ENCODE measurements around the gene GALNT2. TPM values are rescaled to one million over a fixed set of nuclear protein-coding genes. Genes with fewer than 3 reads are reported as not detected.

The GALNT2 gene
- total RNA-seq, 1 experiment from 2014 or later: 141 TPM

DNA sequence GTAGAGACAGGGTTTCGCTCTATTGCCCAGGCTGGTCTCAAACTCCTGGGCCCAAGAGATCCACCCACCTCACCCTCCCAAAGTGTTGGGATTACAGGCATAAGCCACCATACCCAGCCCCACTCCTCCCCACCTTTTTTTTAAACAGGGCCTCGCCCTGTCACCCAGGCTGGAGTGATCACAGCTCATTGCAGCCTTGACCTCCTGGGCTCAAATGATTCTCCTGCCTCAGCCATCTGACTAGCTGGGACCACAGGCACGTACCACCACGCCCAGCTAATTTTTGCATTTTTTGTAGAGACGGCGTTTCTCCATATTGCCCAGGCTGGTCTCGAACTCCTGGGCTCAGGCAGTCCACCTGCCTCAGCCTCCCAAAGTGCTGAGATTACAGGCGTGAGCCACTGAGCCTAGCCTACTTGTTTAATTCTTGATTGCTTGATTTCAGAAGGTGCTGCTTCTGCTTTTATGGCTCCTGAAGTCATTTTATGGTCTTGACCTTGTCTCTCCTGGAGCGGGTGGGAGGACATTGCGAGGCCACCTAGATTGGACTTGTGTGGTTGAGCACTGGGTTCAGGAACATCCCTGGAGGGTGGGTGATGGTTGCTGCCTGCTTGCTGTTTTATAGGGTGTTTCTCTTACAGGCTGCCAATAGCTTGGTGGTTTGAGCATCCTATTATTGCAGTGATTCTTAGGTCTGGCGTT is 81.9 kb downstream of the GALNT2 start:
- CTCF ChIA-PET: no interaction called here
- no peak overlapping the region for H3K27ac Mint-ChIP-seq (ENCODE audit: unreplicated experiment)
- no peaks in the 10 kb centered on the region for H3K9me3 Mint-ChIP-seq (ENCODE audit: low read depth, unreplicated experiment)
- no TSS peak for BruUV-seq (replicated peaks)
- no peak overlapping the region for H3K4me3 Mint-ChIP-seq (ENCODE audit: low read depth, unreplicated experiment)
- no peaks in the 10 kb centered on the region for H3K27me3 Mint-ChIP-seq (ENCODE audit: unreplicated experiment)
- H3K36me3 Mint-ChIP-seq (ENCODE audit: insufficient read depth, unreplicated experiment): no peaks in the 10 kb centered on the region
- intact Hi-C loops (cut with micrococcal nuclease; ENCODE audit: unreplicated experiment): no loop called here
- peaks cover 29% of the 10 kb centered on the region for H3K4me1 Mint-ChIP-seq (ENCODE audit: low read depth, unreplicated experiment)
- DNase-seq: no peak
- TF ChIP-seq, protein P1, sequence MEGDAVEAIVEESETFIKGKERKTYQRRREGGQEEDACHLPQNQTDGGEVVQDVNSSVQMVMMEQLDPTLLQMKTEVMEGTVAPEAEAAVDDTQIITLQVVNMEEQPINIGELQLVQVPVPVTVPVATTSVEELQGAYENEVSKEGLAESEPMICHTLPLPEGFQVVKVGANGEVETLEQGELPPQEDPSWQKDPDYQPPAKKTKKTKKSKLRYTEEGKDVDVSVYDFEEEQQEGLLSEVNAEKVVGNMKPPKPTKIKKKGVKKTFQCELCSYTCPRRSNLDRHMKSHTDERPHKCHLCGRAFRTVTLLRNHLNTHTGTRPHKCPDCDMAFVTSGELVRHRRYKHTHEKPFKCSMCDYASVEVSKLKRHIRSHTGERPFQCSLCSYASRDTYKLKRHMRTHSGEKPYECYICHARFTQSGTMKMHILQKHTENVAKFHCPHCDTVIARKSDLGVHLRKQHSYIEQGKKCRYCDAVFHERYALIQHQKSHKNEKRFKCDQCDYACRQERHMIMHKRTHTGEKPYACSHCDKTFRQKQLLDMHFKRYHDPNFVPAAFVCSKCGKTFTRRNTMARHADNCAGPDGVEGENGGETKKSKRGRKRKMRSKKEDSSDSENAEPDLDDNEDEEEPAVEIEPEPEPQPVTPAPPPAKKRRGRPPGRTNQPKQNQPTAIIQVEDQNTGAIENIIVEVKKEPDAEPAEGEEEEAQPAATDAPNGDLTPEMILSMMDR (IDR thresholded peaks at IDR 0.05; ENCODE audit: unreplicated experiment): no peak

DNA sequence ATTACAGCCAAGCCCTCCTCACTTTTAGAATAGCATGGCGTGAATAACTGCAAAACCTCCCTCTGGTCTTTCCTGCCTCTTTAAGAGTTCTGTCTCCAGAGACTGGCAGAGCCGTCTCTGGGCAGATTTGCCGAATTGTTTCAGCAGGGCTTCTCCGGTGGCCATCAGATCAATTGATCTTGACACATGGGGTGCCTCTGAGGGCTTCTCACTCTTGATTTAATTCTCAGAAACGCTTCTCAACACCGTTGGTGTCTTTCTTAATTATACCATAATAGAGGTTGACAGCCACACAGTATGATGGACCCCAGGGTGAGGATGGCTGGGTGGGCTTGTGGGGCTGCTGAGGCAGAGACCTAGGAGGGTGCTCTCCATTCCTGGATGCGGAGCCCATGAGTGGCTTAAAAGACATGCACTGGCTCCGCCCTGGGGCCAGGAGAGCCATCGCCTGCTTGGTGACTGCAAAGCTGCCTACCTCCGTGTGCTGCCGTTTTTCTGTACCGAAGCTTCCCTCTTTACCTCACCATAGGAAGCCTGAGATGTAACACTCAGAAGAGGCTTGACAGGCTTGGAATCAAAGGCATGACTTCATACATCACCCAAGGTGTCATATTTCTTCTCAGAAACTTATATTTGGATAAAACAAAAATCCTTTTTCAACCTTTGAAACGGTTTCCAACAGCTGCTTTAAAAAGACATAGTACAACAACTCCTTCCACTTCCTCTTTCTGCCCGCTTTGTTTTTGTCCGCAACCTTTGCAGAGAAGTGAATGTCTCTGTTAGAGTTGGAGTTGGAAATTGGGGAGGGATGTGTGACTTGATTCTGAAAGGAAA is 82.9 kb downstream of the GALNT2 start:
- CTCF ChIA-PET: no interaction called here
- Mint-ChIP-seq H3K27ac (ENCODE audit: unreplicated experiment) (no peak overlapping the region), H3K36me3 (ENCODE audit: insufficient read depth, unreplicated experiment) (no peaks in the 10 kb centered on the region), H3K27me3 (ENCODE audit: unreplicated experiment) (no peaks in the 10 kb centered on the region), H3K9me3 (ENCODE audit: low read depth, unreplicated experiment) (no peaks in the 10 kb centered on the region), H3K4me1 (ENCODE audit: low read depth, unreplicated experiment) (peaks cover 22% of the 10 kb centered on the region), H3K4me3 (ENCODE audit: low read depth, unreplicated experiment) (no peak overlapping the region)
- no peak for DNase-seq
- BruUV-seq (replicated peaks): no TSS peak
- intact Hi-C loops (cut with micrococcal nuclease; ENCODE audit: unreplicated experiment): no loop called here
- TF ChIP-seq, protein P1 (IDR thresholded peaks at IDR 0.05; ENCODE audit: unreplicated experiment): no peak

DNA sequence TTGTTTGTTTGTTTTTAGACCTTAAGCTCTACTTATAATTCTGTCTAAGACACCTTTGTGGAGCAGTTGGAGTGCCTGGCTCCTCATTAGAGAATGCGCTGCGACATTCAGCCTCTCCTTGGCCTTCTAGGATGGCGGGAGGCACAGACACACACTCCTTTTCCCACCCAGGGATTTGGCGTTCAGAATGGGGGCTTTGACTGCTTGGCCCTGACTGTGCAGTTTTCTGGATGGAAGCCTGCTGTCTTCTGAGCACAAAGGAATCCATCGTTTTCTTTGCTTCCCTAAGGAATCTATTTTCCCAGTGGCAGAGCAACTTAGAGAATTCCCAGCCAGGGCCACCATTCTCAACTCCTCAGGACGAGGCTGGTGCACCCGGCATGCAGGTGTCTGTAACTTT is 83.6 kb downstream of the GALNT2 start:
- peaks cover 22% of the 10 kb centered on the region for H3K4me1 Mint-ChIP-seq (ENCODE audit: low read depth, unreplicated experiment)
- H3K36me3 Mint-ChIP-seq (ENCODE audit: insufficient read depth, unreplicated experiment): no peaks in the 10 kb centered on the region
- CTCF ChIA-PET: no interaction called here
- no peaks in the 10 kb centered on the region for H3K9me3 Mint-ChIP-seq (ENCODE audit: low read depth, unreplicated experiment)
- no peak overlapping the region for H3K4me3 Mint-ChIP-seq (ENCODE audit: low read depth, unreplicated experiment)
- TF ChIP-seq, protein P1 (IDR thresholded peaks at IDR 0.05; ENCODE audit: unreplicated experiment): no peak
- H3K27ac Mint-ChIP-seq (ENCODE audit: unreplicated experiment): no peak overlapping the region
- intact Hi-C loops (cut with micrococcal nuclease; ENCODE audit: unreplicated experiment): no loop called here
- H3K27me3 Mint-ChIP-seq (ENCODE audit: unreplicated experiment): no peaks in the 10 kb centered on the region
- BruUV-seq (replicated peaks): no TSS peak
- DNase-seq: no peak

DNA sequence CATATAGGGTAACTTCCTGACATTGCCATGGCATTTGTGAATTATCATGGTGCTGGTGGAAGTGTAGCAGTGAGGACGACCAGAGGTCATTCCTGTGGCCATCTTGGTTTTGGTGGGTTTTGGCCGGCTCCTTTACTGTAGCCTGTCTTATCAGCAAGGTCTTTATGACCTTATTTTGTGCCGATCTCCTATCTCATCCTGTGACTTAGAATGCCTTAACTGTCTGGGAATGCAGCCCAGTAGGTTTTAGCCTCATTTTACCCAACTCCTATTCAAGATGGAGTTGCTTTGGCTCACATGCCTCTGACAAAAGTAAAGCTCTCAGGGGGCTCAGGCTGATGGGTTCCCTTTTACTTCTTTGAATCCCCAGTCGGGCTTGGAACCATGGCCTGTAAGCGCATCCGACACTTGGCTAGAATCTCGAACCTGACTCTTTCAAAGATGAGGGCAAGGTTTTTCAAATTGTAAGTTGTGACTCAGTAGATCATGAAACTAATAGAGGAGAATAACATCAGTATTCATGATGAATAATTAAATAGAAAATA is 85.0 kb downstream of the GALNT2 start:
- DNase-seq: no peak
- Mint-ChIP-seq H3K27ac (ENCODE audit: unreplicated experiment) (no peak overlapping the region), H3K4me1 (ENCODE audit: low read depth, unreplicated experiment) (peaks cover 12% of the 10 kb centered on the region), H3K36me3 (ENCODE audit: insufficient read depth, unreplicated experiment) (no peaks in the 10 kb centered on the region), H3K9me3 (ENCODE audit: low read depth, unreplicated experiment) (no peaks in the 10 kb centered on the region), H3K4me3 (ENCODE audit: low read depth, unreplicated experiment) (no peak overlapping the region), H3K27me3 (ENCODE audit: unreplicated experiment) (no peaks in the 10 kb centered on the region)
- intact Hi-C loops (cut with micrococcal nuclease; ENCODE audit: unreplicated experiment): no loop called here
- TF ChIP-seq, protein P1 (IDR thresholded peaks at IDR 0.05; ENCODE audit: unreplicated experiment): no peak
- CTCF ChIA-PET: interaction anchor here (0.6 kb wide), 1 partner anchor 83 kb away, joined by 6 read pairs; no protein-coding TSS in a partner anchor
- no TSS peak for BruUV-seq (replicated peaks)

All from Calu3 (cell line).